H1 (cell line): ENCODE results near the gene CERCAM. TPM values are rescaled to one million over a fixed set of nuclear protein-coding genes. Genes with fewer than 3 reads are reported as not detected.

ENCODE experiments used
- NRF1 ChIP-seq: IDR thresholded peaks from 2 replicates; pipeline ENCODE4 v1.6.1; 2011; ENCODE audit warnings: mild to moderate bottlenecking, low read depth, low read length, improper control_type of control experiment
- microRNA counts: library from miRNA; unstranded; fragments of <30 nt; microRNA quantifications from one replicate; lab custom pipeline; 2015
- microRNA-seq, 2 experiments: library from miRNA; unstranded; fragments of <30 nt; microRNA quantifications; one replicate each; pipeline versions ENCODE4 to v1.2.0, GENCODE V29; 2016 to 2020; ENCODE audit warnings: borderline microRNAs expressed in 2 of 2, borderline number of aligned reads in 2 of 2, borderline replicate concordance in 1 of 2
- polyA plus RNA-seq, 7 experiments: library from polyadenylated mRNA; depleted of rRNA in 3 of 7; stranded (reverse) in 5 of 7; unstranded in 2 of 7; fragments of >200 nt in 5 of 7; fragments of 200-250 nt in 2 of 7; gene quantifications; 1 replicate in 5 of 7; 2 replicates in 1 of 7; 4 replicates in 1 of 7; pipeline versions ENCODE4 v1.2.1 to v1.2.3, GENCODE V29; 2011 to 2013; ENCODE audit warnings: missing spikeins in 2 of 7, mixed read lengths in 2 of 7
- total RNA-seq: library from RNA; stranded (reverse); fragmentation: NEBNext Ultra II Directional; extraction: Animal tissue kit (Norgen Biotek cat#: 25700); gene quantifications from 2 replicates; pipeline ENCODE4 v1.2.1, GENCODE V29; 2021

Gene CERCAM
- total and polyA plus RNA-seq, 2 of the 8 experiments (the other 6 are each of a cell fraction or from before 2014, with no cell fraction given) = 3.1 to 5.2 TPM

GRCh38 chr9:128486201-128486600 is 65.5 kb downstream of the CERCAM start (continued):
- no peak for TF ChIP-seq NRF1

MicroRNAs within 50 kb of the gene (microRNA counts, 767-probe panel; counts per million panel counts)
- 879 counts per million, percentile 95 among the panel's probes with 10 or more counts for microRNA hsa-miR-219-2-3p (lab: Ali Mortazavi, UCI)

Small RNAs within 50 kb of the gene (microRNA-seq; reads per million reads assigned to microRNA genes)
- 0 reads per million in 2 experiments for gene MIR219B

Other genes with a start within 250 kb of the CERCAM start
- 103 and 107 TPM in 2 replicates for gene CIZ1, start 229.3 kb upstream of the CERCAM start, total RNA-seq
- 66.0 and 87.0 TPM in 2 replicates for gene CIZ1, start 229.3 kb upstream of the CERCAM start, polyA plus RNA-seq (2011; rRNA removed)
- gene DNM1, start 217.5 kb upstream of the CERCAM start, total RNA-seq = 43.7 and 62.7 TPM in 2 replicates
- 34.3 and 55.4 TPM in 2 replicates for gene DNM1, start 217.5 kb upstream of the CERCAM start, polyA plus RNA-seq (2011; rRNA removed)
- gene GOLGA2, start 144.8 kb upstream of the CERCAM start, total RNA-seq = 43.6 and 50.1 TPM in 2 replicates
- gene GOLGA2, start 144.8 kb upstream of the CERCAM start, polyA plus RNA-seq (2011; rRNA removed) = 13.1 and 15.9 TPM in 2 replicates
- gene SWI5, start 144.6 kb upstream of the CERCAM start, total RNA-seq = 25.5 and 29.0 TPM in 2 replicates
- gene SWI5, start 144.6 kb upstream of the CERCAM start, polyA plus RNA-seq (2011; rRNA removed) = 54.6 and 59.5 TPM in 2 replicates
- 37.8 and 39.7 TPM in 2 replicates for gene TRUB2, start 98.4 kb upstream of the CERCAM start, total RNA-seq
- gene TRUB2, start 98.4 kb upstream of the CERCAM start, polyA plus RNA-seq (2011; rRNA removed) = 16.4 and 20.7 TPM in 2 replicates
- gene COQ4, start 98.0 kb upstream of the CERCAM start, total RNA-seq = 30.2 and 32.3 TPM in 2 replicates
- 58.8 and 79.2 TPM in 2 replicates for gene COQ4, start 98.0 kb upstream of the CERCAM start, polyA plus RNA-seq (2011; rRNA removed)
- 20.5 and 21.1 TPM in 2 replicates for gene SLC27A4, start 80.3 kb upstream of the CERCAM start, total RNA-seq
- 14.9 and 23.1 TPM in 2 replicates for gene SLC27A4, start 80.3 kb upstream of the CERCAM start, polyA plus RNA-seq (2011; rRNA removed)
- gene URM1, start 49.5 kb upstream of the CERCAM start, total RNA-seq = 60.5 and 62.3 TPM in 2 replicates
- gene URM1, start 49.5 kb upstream of the CERCAM start, polyA plus RNA-seq (2011; rRNA removed) = 58.3 and 71.9 TPM in 2 replicates
- gene ODF2, start 35.1 kb downstream of the CERCAM start, total RNA-seq = 17.9 and 19.9 TPM in 2 replicates
- gene ODF2, start 35.1 kb downstream of the CERCAM start, polyA plus RNA-seq (2011; rRNA removed) = 5.6 and 7.6 TPM in 2 replicates
- 14.9 and 15.1 TPM in 2 replicates for gene GLE1, start 83.9 kb downstream of the CERCAM start, total RNA-seq
- 9.6 and 10.0 TPM in 2 replicates for gene GLE1, start 83.9 kb downstream of the CERCAM start, polyA plus RNA-seq (2011; rRNA removed)
- 209 and 216 TPM in 2 replicates for gene SPTAN1, start 131.7 kb downstream of the CERCAM start, total RNA-seq
- gene SPTAN1, start 131.7 kb downstream of the CERCAM start, polyA plus RNA-seq (2011; rRNA removed) = 182 and 242 TPM in 2 replicates
- gene DYNC2I2, start 236.0 kb downstream of the CERCAM start, total RNA-seq = 58.0 and 60.4 TPM in 2 replicates
- gene DYNC2I2, start 236.0 kb downstream of the CERCAM start, polyA plus RNA-seq (2011; rRNA removed) = 78.5 and 113 TPM in 2 replicates